Cardiac muscle cell (in vitro differentiated cells and primary cell): ENCODE data around the gene ARAF. TPM values are rescaled to one million over a fixed set of nuclear protein-coding genes. Genes with fewer than 3 reads are reported as not detected.
"Not testable (repeated sequence)": the region's sequence is repeated elsewhere in the genome, so short reads cannot be mapped to it uniquely, and the experiment has no call there.

ENCODE experiments used
- DNase-seq, 2 donors: peaks; one replicate each; pipeline versions ENCODE4 v3.0.0 to v3.0.0-alpha.2; 2010 to 2017; ENCODE audit warnings: low read depth in 1 of 2, low spot score in 1 of 2
- H3K27ac ChIP-seq: fragments of 200-600 bp; sonication (generic); 2 replicates; pipeline ENCODE4 v1.5.1; 2016
- H3K27me3 ChIP-seq: fragments of 200-600 bp; sonication (generic); 2 replicates; pipeline ENCODE4 v1.6.0; 2016; ENCODE audit warnings: control low read depth
- H3K36me3 ChIP-seq: fragments of 200-600 bp; sonication (generic); 2 replicates; pipeline ENCODE4 v1.5.1; 2016; ENCODE audit warnings: control low read depth
- H3K4me1 ChIP-seq: fragments of 200-600 bp; sonication (generic); 2 replicates; pipeline ENCODE4 v1.8.1; 2017; ENCODE audit warnings: low read depth, mild to moderate bottlenecking, mixed run types
- H3K4me3 ChIP-seq: fragments of 200-600 bp; sonication (generic); 2 replicates; pipeline ENCODE4 v1.5.1; 2016; ENCODE audit warnings: mild to moderate bottlenecking
- H3K9me3 ChIP-seq: fragments of 200-600 bp; sonication (generic); 2 replicates; pipeline ENCODE4 v1.5.1; 2017; ENCODE audit warnings: low read depth, mild to moderate bottlenecking, control low read depth
- CTCF ChIP-seq: IDR thresholded peaks from 2 replicates; pipeline ENCODE4 v1.5.1; 2012; ENCODE audit warnings: low read depth, mild to moderate bottlenecking, low read length
- polyA plus RNA-seq: library from polyadenylated mRNA; unstranded; fragments of >200 nt; fragmentation: Nextera tagmentation; extraction: Ambion mirVana; gene quantifications from 2 replicates; pipeline ENCODE4 v1.2.1, GENCODE V29; 2016
- total RNA-seq: library from RNA; depleted of rRNA; stranded (reverse); fragments of >200 nt; gene quantifications from 2 replicates; pipeline ENCODE4 v1.2.3, GENCODE V29; 2016

The ARAF gene
- 44.1 and 45.5 TPM in 2 replicates for total RNA-seq
- 72.9 and 87.3 TPM in 2 replicates for polyA plus RNA-seq

GRCh38 chrX:47560934-47561658 lies at the start of gene ARAF:
Gene ARAF, plus strand, starts transcription at chrX:47561205. Its CDS starts 1,763 bp downstream, at chrX:47562968.
- Histone ChIP-seq H3K36me3 (peaks cover 4% of the 10 kb centered on the region), H3K4me1 (no peaks in the 10 kb centered on the region), H3K4me3 (peak within 1 kb of the TSS; percentile 66), H3K9me3 (no peaks in the 10 kb centered on the region), H3K27me3 (no peaks in the 10 kb centered on the region), H3K27ac (peak within 1 kb of the TSS; percentile 99)
- no peak for TF ChIP-seq CTCF
- peak; percentile 95 to 99 for DNase-seq

GRCh38 chrX:47512383-47512782 lies 48.6 kb upstream of the ARAF start:
- not testable (repeated sequence) for H3K36me3 ChIP-seq, H3K27ac ChIP-seq, H3K27me3 ChIP-seq, DNase-seq, H3K4me3 ChIP-seq, H3K9me3 ChIP-seq, H3K4me1 ChIP-seq

GRCh38 chrX:47513034-47513965 lies 47.7 kb upstream of the ARAF start:
- not testable (repeated sequence) for H3K9me3 ChIP-seq, DNase-seq, H3K27ac ChIP-seq, H3K4me1 ChIP-seq, H3K27me3 ChIP-seq, H3K36me3 ChIP-seq
- H3K4me3 ChIP-seq = peak overlapping the region; percentile 29

GRCh38 chrX:47514533-47515235 lies 46.3 kb upstream of the ARAF start:
- H3K9me3 ChIP-seq = no peaks in the 10 kb centered on the region
- no peak overlapping the region for H3K27ac ChIP-seq
- no peaks in the 10 kb centered on the region for H3K4me1 ChIP-seq
- TF ChIP-seq CTCF = no peak
- no peak overlapping the region for H3K4me3 ChIP-seq
- no peaks in the 10 kb centered on the region for H3K27me3 ChIP-seq
- no peaks in the 10 kb centered on the region for H3K36me3 ChIP-seq
- peak in 1 of 2 donors; percentile 57 for DNase-seq

GRCh38 chrX:47515941-47516665 lies 44.9 kb upstream of the ARAF start:
- no peak for TF ChIP-seq CTCF
- H3K27me3 ChIP-seq = no peaks in the 10 kb centered on the region
- no peaks in the 10 kb centered on the region for H3K4me1 ChIP-seq
- no peak overlapping the region for H3K4me3 ChIP-seq
- no peaks in the 10 kb centered on the region for H3K9me3 ChIP-seq
- H3K36me3 ChIP-seq = no peaks in the 10 kb centered on the region
- DNase-seq = peak in 1 of 2 donors; percentile 33
- H3K27ac ChIP-seq = no peak overlapping the region

- no peak for TF ChIP-seq CTCF
- no peak for DNase-seq
- H3K9me3 ChIP-seq = no peaks in the 10 kb centered on the region
- H3K36me3 ChIP-seq = no peaks in the 10 kb centered on the region
- no peak overlapping the region for H3K27ac ChIP-seq
- H3K4me3 ChIP-seq = no peak overlapping the region
- H3K4me1 ChIP-seq = no peaks in the 10 kb centered on the region
- no peaks in the 10 kb centered on the region for H3K27me3 ChIP-seq
These were observed 42.9 kb upstream of the ARAF start for GRCh38 chrX:47518144-47518543.
